HCT116 (cell line): Measurements from ENCODE around the gene POLD2. TPM values are rescaled to one million over a fixed set of nuclear protein-coding genes. Genes with fewer than 3 reads are reported as not detected.

ENCODE experiments used
- ATAC-seq: fragments of 200-7000 bp; cut with Tn5 transposase; 2 replicates; pipeline ENCODE4 v1.9.1; 2020; ENCODE audit warnings: mild to moderate bottlenecking, moderate library complexity
- BruUV-seq: library from RNA; stranded (reverse); fragments of 400-500 nt; replicated peaks from 2 replicates; lab custom pipeline; 2021; lab: Mats Ljungman, UMichigan
- CTCF ChIA-PET: fragments of 300-600 bp; sonication (Branson Sonifier 250); formaldehyde crosslinking; loops from one replicate; lab custom pipeline; 2021; ENCODE audit warnings: antibody characterized with exemption; lab: Charles Lee
- POLR2A ChIA-PET: fragments of 300-600, 350-600 bp; sonication (Branson Sonifier 250); formaldehyde crosslinking; loops from one replicate; lab custom pipeline; 2021; ENCODE audit warnings: antibody characterized with exemption; lab: Charles Lee
- RAD21 ChIA-PET, 2 experiments: fragments of 300-600 bp; sonication (Branson Sonifier 250); formaldehyde crosslinking; loops; one replicate each; lab custom pipeline; 2023; ENCODE audit warnings: low total read pairs in 2 of 2; ENCODE audit not compliant: uncharacterized antibody in 2 of 2, unreplicated experiment in 2 of 2, low non-redundant PET in 1 of 2; lab: Charles Lee
- DNase-seq: peaks from one replicate; pipeline ENCODE4 v3.0.0-alpha.2; 2010; ENCODE audit warnings: low read depth, low spot score
- H2AFZ ChIP-seq: fragments of 200-600 bp; shearing (Covaris generic), sonication (generic); 2 replicates; pipeline ENCODE4 v1.6.1; 2017; ENCODE audit warnings: low read depth, mixed run types, mixed read lengths, antibody characterized with exemption, low read length; ENCODE audit not compliant: poor library complexity, severe bottlenecking
- H3K27ac ChIP-seq: 2 replicates; pipeline ENCODE4 v1.5.1; 2012; ENCODE audit warnings: low read depth, low read length
- H3K27me3 ChIP-seq: fragments of 200-600 bp; sonication (generic); 2 replicates; pipeline ENCODE4 v1.6.1; 2016; ENCODE audit warnings: mixed run types, low read length, mixed read lengths; ENCODE audit not compliant: insufficient read depth
- H3K36me3 ChIP-seq, 2 experiments: fragments of 200-500 bp in 1 of 2; fragments of 200-600 bp in 1 of 2; sonication (Bioruptor generic) in 1 of 2; sonication (generic) in 1 of 2; 2 replicates each; pipeline versions ENCODE4 v1.5.1 to v1.6.1; 2014 to 2016; ENCODE audit warnings: low read length in 2 of 2, inconsistent platforms in 1 of 2, mixed read lengths in 1 of 2, mixed run types in 1 of 2; ENCODE audit not compliant: insufficient read depth in 2 of 2, control insufficient read depth in 1 of 2
- H3K4me1 ChIP-seq, 2 experiments: fragments of 200-600 bp in 1 of 2; sonication (generic) in 1 of 2; 2 replicates each; pipeline versions ENCODE4 v1.5.1 to v1.6.1; 2012 to 2017; ENCODE audit warnings: low read length in 2 of 2, inconsistent platforms in 1 of 2, mild to moderate bottlenecking in 1 of 2, mixed read lengths in 1 of 2, mixed run types in 1 of 2, moderate library complexity in 1 of 2; ENCODE audit not compliant: insufficient read depth in 2 of 2, control insufficient read depth in 1 of 2
- H3K4me2 ChIP-seq: fragments of 200-600 bp; sonication (generic); 2 replicates; pipeline ENCODE4 v1.6.1; 2017; ENCODE audit warnings: mixed run types, low read length, mixed read lengths
- H3K4me3 ChIP-seq, 2 experiments: fragments of 200-600 bp in 1 of 2; sonication (generic) in 1 of 2; replicated peaks in 1 of 2; 2 replicates each; pipeline ENCODE4 v1.5.1; 2011 to 2016; ENCODE audit warnings: low read length in 2 of 2, control low read depth in 1 of 2, low read depth in 1 of 2, mild to moderate bottlenecking in 1 of 2, mixed read lengths in 1 of 2, mixed run types in 1 of 2
- H3K79me2 ChIP-seq: fragments of 200-600 bp; sonication (generic); 2 replicates; pipeline ENCODE4 v1.6.1; 2017; ENCODE audit warnings: mild to moderate bottlenecking, mixed run types, low read length, moderate library complexity, mixed read lengths; ENCODE audit not compliant: insufficient read depth
- H3K9ac ChIP-seq: fragments of 200-600 bp; sonication (generic); 2 replicates; pipeline ENCODE4 v1.6.1; 2016; ENCODE audit warnings: low read length, mixed read lengths
- H3K9me2 ChIP-seq: fragments of 200-600 bp; sonication (generic), shearing (Covaris generic); 2 replicates; pipeline ENCODE4 v1.6.1; 2017; ENCODE audit warnings: mixed run types, mild to moderate bottlenecking, moderate library complexity; ENCODE audit not compliant: insufficient read depth
- H3K9me3 ChIP-seq, 2 experiments: fragments of 200-500 bp in 1 of 2; fragments of 200-600 bp in 1 of 2; sonication (Bioruptor generic) in 1 of 2; sonication (generic) in 1 of 2; 2 replicates each; pipeline ENCODE4 v1.6.1; 2014 to 2017; ENCODE audit warnings: low read length in 2 of 2, mixed read lengths in 2 of 2, inconsistent platforms in 1 of 2, low read depth in 1 of 2, mild to moderate bottlenecking in 1 of 2, mixed run types in 1 of 2, moderate library complexity in 1 of 2; ENCODE audit not compliant: control insufficient read depth in 1 of 2, insufficient read depth in 1 of 2
- H4K20me1 ChIP-seq: fragments of 200-600 bp; sonication (generic), shearing (Covaris generic); 2 replicates; pipeline ENCODE4 v1.6.1; 2017; ENCODE audit warnings: mixed run types, mild to moderate bottlenecking, moderate library complexity; ENCODE audit not compliant: insufficient read depth
- ATF3 ChIP-seq: IDR thresholded peaks from 2 replicates; pipeline ENCODE4 v1.6.1; 2012
- CBX3 ChIP-seq: IDR thresholded peaks from 2 replicates; pipeline ENCODE4 v1.6.1; 2012; ENCODE audit warnings: low read depth
- CEBPB ChIP-seq: IDR thresholded peaks from 2 replicates; pipeline ENCODE4 v1.6.1; 2012; ENCODE audit warnings: low read depth
- CTCF ChIP-seq, 3 experiments: fragments of 200-600 bp in 1 of 3; sonication (generic) in 1 of 3; IDR thresholded peaks in 2 of 3; conservative IDR thresholded peaks in 1 of 3; 2 replicates each; pipeline ENCODE4 v1.5.1; 2012 to 2017; ENCODE audit warnings: low read depth in 2 of 3, low read length in 2 of 3, antibody characterized with exemption in 1 of 3, borderline replicate concordance in 1 of 3, control low read depth in 1 of 3, mild to moderate bottlenecking in 1 of 3, mixed read lengths in 1 of 3, mixed run types in 1 of 3, moderate library complexity in 1 of 3; ENCODE audit not compliant: insufficient read depth in 1 of 3
- EGR1 ChIP-seq: IDR thresholded peaks from 2 replicates; pipeline ENCODE4 v1.6.1; 2012; ENCODE audit warnings: low read depth
- ELF1 ChIP-seq: IDR thresholded peaks from 2 replicates; pipeline ENCODE4 v1.6.1; 2012; ENCODE audit warnings: low read depth, borderline replicate concordance
- EZH2 ChIP-seq: fragments of 200-600 bp; sonication (generic); IDR thresholded peaks from 2 replicates; pipeline ENCODE4 v1.6.1; 2017; ENCODE audit warnings: antibody characterized with exemption, mixed run types
- FOSL1 ChIP-seq: IDR thresholded peaks from 2 replicates; pipeline ENCODE4 v1.6.1; 2012; ENCODE audit warnings: low read depth
- JUND ChIP-seq: IDR thresholded peaks from 2 replicates; pipeline ENCODE4 v1.6.1; 2012
- MAX ChIP-seq: IDR thresholded peaks from 2 replicates; pipeline ENCODE4 v1.6.1; 2012
- POLR2A ChIP-seq: IDR thresholded peaks from 2 replicates; pipeline ENCODE4 v1.7.0; 2011; ENCODE audit warnings: borderline replicate concordance; ENCODE audit not compliant: insufficient read depth, insufficient read length; ENCODE audit errors: extremely low read depth
- POLR2AphosphoS5 ChIP-seq: IDR thresholded peaks from 2 replicates; pipeline ENCODE4 v1.6.1; 2011; ENCODE audit warnings: mild to moderate bottlenecking, low read depth, low read length, moderate library complexity
- RAD21 ChIP-seq: IDR thresholded peaks from 2 replicates; pipeline ENCODE4 v1.6.1; 2012; ENCODE audit warnings: low read depth, mild to moderate bottlenecking
- REST ChIP-seq: IDR thresholded peaks from 2 replicates; pipeline ENCODE4 v1.6.1; 2012; ENCODE audit warnings: low read depth
- SIN3A ChIP-seq: IDR thresholded peaks from 2 replicates; pipeline ENCODE4 v1.6.1; 2012; ENCODE audit warnings: low read depth
- SP1 ChIP-seq: IDR thresholded peaks from 2 replicates; pipeline ENCODE4 v1.6.1; 2012; ENCODE audit warnings: low read depth
- SRF ChIP-seq: IDR thresholded peaks from 2 replicates; pipeline ENCODE4 v1.6.1; 2012; ENCODE audit warnings: low read depth
- TCF7L2 ChIP-seq: IDR thresholded peaks from 2 replicates; pipeline ENCODE4 v1.7.0; 2011; ENCODE audit warnings: borderline replicate concordance, inconsistent platforms; ENCODE audit not compliant: insufficient read depth, insufficient read length; ENCODE audit errors: extremely low read depth
- YY1 ChIP-seq: IDR thresholded peaks from 2 replicates; pipeline ENCODE4 v1.6.1; 2011; ENCODE audit warnings: low read length, low read depth, moderate library complexity, mild to moderate bottlenecking; ENCODE audit not compliant: insufficient replicate concordance; ENCODE audit errors: extremely low read depth
- ZNF274 ChIP-seq: fragments of 200-500 bp; sonication (Bioruptor generic); IDR thresholded peaks from 2 replicates; pipeline ENCODE4 v1.6.1; 2014; ENCODE audit warnings: mild to moderate bottlenecking, low read depth, low read length, inconsistent platforms
- intact Hi-C: fragments of 100-400 bp; cut with micrococcal nuclease; formaldehyde crosslinking; loops from 2 replicates; pipeline ENCODE4 v1.10.0; 2022
- total RNA-seq: library from RNA; stranded (reverse); gene quantifications from one replicate; pipeline ENCODE4 v1.2.1, GENCODE V29; 2021; ENCODE audit not compliant: unreplicated experiment

The POLD2 gene
- total RNA-seq, 1 experiment from 2014 or later, result 237 TPM

- H3K9ac ChIP-seq, result no peak overlapping the region
- H3K4me3 ChIP-seq, result no peak overlapping the region
- no peaks in the 10 kb centered on the region for H3K9me3 ChIP-seq
- intact Hi-C loops, result no loop called here
- H3K36me3 ChIP-seq, result no peaks in the 10 kb centered on the region
- ATAC-seq, result no peak
- H3K27me3 ChIP-seq, result no peaks in the 10 kb centered on the region
- ChIA-PET POLR2A (no interaction called here), CTCF (no interaction called here), RAD21 (no interaction called here)
- H3K9me2 ChIP-seq, result no peaks in the 10 kb centered on the region
- BruUV-seq, result no TSS peak
- no peak for DNase-seq
- no peak overlapping the region for H3K4me2 ChIP-seq
- H2AFZ ChIP-seq, result no peak overlapping the region
- TF ChIP-seq EZH2, result no peak
- no peak for TF ChIP-seq FOSL1
- no peak for TF ChIP-seq CTCF (IDR thresholded peaks at IDR 0.05 in 2 of 3, conservative IDR thresholded peaks at IDR 0.05 in 1 of 3; ENCODE audit: borderline replicate concordance in 1 of 3, insufficient read depth in 1 of 3, low read depth in 2 of 3, low read length in 2 of 3)
- TF ChIP-seq REST, result no peak
- TF ChIP-seq ELF1, result no peak
- TF ChIP-seq ATF3, result no peak
- no peak for TF ChIP-seq CEBPB
- TF ChIP-seq POLR2AphosphoS5, result no peak
- TF ChIP-seq TCF7L2, result no peak
- no peak for TF ChIP-seq SP1
- TF ChIP-seq MAX, result no peak
- TF ChIP-seq SIN3A, result no peak
- TF ChIP-seq JUND, result no peak
- TF ChIP-seq EGR1, result no peak
- no peak for TF ChIP-seq YY1
- no peak for TF ChIP-seq CBX3
- no peak for TF ChIP-seq ZNF274
- TF ChIP-seq POLR2A, result no peak
- TF ChIP-seq RAD21, result no peak
- no peak for TF ChIP-seq SRF
- no peak overlapping the region for H3K27ac ChIP-seq
- no peaks in the 10 kb centered on the region for H3K79me2 ChIP-seq
- peaks cover 0 to 13% of the 10 kb centered on the region in 2 experiments; a peak in 3 of 4 replicates for H3K4me1 ChIP-seq
- no peaks in the 10 kb centered on the region for H4K20me1 ChIP-seq
These were observed 30.2 kb downstream of the POLD2 start for GRCh38 chr7:44093102-44093641.
